ENCODE data around the gene ST6GALNAC3.

Gene ST6GALNAC3

DNA sequence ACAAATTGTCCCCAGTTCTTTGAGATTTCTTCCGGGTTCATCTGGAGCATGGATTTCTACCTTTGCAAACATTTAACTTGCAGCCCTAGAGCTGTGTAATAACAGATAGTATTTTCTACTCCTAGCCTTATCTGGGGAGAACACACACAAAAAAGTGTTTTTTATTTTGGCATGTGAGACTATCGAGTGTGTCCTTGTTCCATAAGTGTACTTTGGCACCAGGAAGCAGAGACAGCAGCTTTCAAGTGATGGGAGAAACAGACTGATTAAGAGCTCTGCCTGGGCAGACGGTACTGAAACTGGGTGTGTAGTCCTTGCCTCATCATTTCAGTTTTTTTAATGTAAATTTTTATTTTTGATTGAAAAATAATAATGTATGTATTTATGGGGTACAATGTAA, 297.4 kb downstream of the ST6GALNAC3 start:
- DNase-seq = no peak

DNA sequence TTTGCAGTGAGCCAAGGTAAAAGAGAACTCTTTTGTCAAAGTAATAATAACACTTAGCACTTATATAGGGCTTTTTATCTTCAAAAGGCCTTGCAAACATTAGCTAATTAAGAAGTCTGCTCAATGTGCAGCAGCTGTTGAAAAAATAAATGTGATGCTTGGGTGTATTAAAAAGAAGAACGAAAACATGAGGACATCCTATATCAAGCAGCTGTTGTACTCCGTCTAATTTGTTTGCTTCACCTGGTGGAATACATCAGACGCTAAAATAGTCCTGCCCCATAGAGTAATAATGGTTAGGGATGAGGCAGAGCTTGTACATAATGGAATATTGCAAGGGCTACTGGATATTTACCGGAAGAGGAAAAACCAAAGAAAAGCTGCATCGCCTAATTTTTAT, 299.5 kb downstream of the ST6GALNAC3 start:
- no peak for DNase-seq

GRCh38 chr1:76377247-76377646, 302.7 kb downstream of the ST6GALNAC3 start:
- no peak for DNase-seq

DNA sequence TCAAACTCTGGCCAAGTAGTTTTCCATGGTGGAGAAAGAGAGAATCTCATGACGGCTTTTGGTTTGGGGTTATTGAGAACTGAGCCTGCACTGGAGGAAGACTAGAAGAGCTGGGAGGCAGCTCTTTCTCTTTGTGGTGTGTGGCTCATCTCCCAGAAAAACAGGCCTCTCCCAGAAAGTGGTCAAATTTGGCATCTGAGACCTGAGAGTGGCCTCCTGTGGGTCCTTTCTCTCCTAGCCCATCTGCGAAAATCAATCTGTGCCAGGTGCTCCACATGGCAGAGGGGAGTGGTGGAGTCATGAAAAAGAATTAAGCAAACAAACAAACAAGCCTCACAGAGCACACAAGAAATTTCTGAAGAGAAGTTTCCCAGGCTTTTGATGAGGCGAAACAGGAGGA, 305.0 kb downstream of the ST6GALNAC3 start:
- DNase-seq = no peak

GRCh38 chr1:76381450-76382097, 307.0 kb downstream of the ST6GALNAC3 start:
- no peak for DNase-seq

GRCh38 chr1:76388261-76388660, 313.7 kb downstream of the ST6GALNAC3 start:
- no peak for DNase-seq

GRCh38 chr1:76390456-76390855, 315.9 kb downstream of the ST6GALNAC3 start:
- no peak for DNase-seq

- no peak for DNase-seq
Measured at GRCh38 chr1:76395059-76395458, 320.5 kb downstream of the ST6GALNAC3 start.

GRCh38 chr1:76402128-76402527, 327.6 kb downstream of the ST6GALNAC3 start:
- no peak for DNase-seq

- no peak for DNase-seq
Measured at GRCh38 chr1:76408303-76408702, 333.8 kb downstream of the ST6GALNAC3 start.

DNA sequence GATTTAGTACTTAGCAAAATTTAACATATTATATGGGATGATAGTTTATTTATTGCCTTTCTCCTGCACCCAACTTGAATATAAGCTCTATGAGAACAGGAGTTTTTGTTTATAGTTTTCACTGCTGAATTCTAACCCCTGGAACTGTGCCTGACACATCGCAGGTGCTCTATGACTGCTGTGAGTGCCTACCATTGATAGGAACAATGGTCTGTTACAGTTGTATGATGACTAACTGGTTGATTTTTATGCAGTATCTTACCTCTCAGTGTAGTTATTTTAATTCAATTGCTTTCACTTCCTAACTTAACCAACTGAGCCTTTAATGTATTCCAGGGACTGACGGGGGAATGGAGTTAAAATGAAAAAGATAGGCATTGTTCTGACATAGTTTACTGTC, 336.0 kb downstream of the ST6GALNAC3 start:
- DNase-seq = no peak

- DNase-seq = no peak
Measured at GRCh38 chr1:76418531-76418930, 344.0 kb downstream of the ST6GALNAC3 start.

DNA sequence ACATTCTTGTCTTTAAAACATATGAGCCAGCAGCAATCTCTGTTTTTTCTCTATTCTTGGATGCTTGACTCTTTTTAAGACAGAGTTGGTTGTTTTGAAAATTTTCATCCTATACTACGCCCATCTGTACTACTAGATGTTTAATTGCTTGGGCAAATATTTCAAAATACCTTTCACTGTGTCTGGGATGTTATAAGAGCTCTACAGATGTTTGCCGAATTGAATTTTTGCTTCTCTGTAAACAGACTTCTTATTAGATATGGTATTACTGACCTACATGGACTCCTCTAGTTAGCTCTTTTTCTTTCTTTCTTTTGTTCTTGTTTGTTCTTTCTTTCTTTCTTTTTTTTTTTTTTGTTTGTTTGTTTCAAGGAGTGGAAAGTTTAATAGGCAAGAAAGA, 345.1 kb downstream of the ST6GALNAC3 start:
- no peak for DNase-seq

DNA sequence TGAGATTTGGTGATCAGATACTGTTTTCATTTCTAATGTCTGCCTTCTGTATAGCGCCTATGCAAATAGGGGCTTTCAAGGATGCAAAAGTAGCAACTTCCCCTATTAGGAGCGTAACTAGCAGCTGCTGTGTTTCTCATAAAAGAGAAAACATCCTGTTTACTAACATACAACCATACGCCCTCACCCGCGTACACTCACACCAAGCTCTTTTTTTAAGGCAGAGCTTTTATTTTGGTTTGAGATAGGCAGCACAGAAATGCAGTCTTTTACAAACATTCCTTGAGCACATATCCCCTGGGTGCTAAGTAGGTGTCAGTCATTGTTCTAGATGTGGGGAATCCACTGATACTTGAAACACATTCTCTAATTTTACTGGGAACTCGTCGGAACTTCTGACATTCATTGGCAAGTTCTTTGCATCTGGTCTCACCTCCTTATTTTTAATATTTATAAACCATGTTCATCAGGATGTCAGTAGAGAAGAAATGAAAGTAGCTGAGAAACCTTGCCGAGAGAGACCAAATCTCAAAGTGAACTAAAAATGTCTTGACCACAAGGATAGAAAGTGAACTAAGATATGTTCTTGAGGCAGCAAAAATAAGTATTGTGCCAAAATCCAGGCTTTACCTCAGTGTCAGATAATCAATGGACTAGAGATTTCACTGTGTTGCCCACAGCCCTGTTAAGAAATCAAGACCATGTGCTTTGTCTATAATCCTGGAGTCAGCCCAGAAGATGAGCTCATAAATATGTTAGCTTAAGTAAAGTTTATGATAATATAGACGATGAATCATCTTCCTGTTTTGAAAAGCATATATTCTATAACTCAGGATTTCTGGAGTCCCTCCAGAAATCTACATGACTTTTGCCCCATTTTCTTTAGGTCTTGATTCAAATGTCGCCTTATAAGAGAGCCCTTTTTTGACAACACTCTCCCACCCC, 350.9 kb downstream of the ST6GALNAC3 start:
- DNase-seq = no peak

DNA sequence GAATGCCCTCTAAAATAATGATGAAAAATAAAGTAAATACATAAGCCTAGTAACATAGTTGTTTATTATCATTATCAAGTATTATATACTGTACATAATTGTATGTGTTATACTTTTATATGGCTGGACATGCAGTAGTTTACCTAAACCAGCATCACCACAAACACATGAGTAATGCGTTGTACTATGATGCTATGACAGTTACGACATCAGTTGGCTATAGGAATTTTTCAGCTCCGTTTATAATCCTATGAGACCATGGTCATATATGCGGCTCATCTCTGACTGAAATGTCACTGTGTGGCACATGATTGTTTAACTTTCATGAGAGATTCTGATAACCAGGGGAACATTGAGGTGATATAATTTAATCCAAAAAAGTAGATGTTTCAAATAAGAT, 352.1 kb downstream of the ST6GALNAC3 start:
- DNase-seq = no peak

GRCh38 chr1:76428028-76428427, 353.5 kb downstream of the ST6GALNAC3 start:
- DNase-seq = no peak

GRCh38 chr1:76430531-76430930, 356.0 kb downstream of the ST6GALNAC3 start:
- no peak for DNase-seq

- DNase-seq = no peak
Measured at GRCh38 chr1:76433526-76433925, 359.0 kb downstream of the ST6GALNAC3 start.

- DNase-seq = no peak
Measured at GRCh38 chr1:76443217-76443616, 368.7 kb downstream of the ST6GALNAC3 start.

GRCh38 chr1:76444773-76445172, 370.2 kb downstream of the ST6GALNAC3 start:
- no peak for DNase-seq

DNA sequence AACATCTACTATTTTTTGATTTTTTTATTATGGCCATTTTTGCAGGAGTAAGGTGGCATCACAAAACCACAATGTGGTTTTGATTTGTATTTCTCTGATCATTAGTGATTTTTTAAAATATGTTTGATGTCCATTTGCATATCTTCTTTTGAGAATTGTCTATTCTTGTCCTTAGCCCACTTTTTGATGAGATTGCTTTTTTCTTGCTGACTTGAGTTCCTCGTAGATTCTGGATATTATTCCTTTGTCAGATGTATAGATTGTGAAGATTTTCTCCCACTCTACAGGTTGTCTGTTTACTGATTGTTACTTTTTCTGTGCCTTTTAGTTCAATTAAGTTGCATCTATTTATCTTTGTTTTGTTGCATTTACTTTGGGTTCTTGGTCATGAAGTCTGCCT, 375.7 kb downstream of the ST6GALNAC3 start:
- no peak for DNase-seq

GRCh38 chr1:76463278-76463677, 388.7 kb downstream of the ST6GALNAC3 start:
- DNase-seq = no peak

DNA sequence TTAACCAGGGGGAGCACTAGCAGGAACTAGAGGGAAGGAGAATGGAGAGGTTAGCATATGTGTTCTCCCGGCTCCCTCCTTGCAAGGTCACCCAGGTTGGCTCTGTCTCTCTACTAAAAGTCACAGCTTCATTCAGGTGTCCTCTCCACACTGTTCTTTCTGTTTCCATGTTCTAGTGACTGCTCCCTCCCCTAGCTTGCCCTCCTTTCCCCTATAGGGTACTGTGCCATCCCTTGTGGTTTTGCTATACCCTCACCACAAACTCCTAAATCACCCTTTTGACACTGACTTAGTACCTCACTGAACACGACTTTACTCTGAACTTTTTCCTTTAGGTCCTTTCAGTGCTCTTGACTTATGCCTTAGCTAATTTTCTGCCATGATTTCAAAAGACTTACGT, 389.3 kb downstream of the ST6GALNAC3 start:
- no peak for DNase-seq

GRCh38 chr1:76465030-76465429, 390.5 kb downstream of the ST6GALNAC3 start:
- DNase-seq = no peak
